Measurements from ENCODE around the gene ADCY6.

The ADCY6 gene

DNA sequence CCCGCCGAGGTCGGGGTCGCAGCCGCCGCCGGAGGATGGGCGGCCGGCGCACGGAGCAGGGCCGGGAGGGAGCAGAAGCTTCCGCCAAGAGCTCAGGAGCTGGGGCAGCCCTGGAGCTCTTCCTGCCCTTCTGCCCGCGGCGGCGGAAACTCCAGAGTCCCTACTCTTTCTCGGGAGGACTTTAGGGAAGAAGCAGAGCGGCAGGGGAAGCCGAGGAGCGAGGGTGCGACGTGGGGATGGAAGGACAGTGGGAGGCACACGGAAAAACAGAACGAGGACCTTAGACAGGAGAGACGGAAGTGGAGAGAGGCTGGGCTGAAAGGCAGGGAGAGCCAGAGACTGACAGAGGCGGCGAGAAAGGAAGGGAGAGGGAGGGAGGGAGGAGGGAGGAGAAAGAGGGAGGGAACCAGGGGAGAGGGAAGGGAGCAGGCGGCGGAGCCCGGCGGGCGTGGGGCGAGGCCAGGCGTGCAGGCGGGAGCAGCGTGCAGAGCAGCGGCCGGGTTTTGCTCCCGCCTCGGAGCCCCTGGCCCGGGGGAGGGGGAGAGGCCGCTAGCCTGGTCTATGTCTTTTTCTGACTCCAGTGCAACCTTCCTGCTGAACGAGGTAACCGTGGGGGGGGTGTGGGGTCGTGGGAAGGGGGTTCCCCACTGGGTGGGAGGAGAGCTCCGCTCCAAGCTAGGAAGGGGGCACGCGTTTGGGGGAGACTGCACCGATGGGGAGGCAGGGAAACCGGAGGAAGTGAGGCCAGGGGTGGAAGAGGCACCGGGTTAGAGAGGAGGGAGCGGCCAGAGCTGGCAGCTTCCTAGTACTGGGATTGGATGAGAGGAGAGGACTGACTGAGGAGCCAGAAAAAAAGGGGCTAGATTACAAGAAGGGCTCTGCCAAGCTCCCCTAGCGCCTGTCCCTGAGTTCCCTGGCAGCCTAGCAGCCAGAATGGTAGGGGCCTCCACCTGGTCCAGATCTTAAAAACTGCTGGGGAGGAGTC, 26.5 kb upstream of the ADCY6 start:
- DNase-seq (ENCODE audit: low spot score): peak; percentile 78

DNA sequence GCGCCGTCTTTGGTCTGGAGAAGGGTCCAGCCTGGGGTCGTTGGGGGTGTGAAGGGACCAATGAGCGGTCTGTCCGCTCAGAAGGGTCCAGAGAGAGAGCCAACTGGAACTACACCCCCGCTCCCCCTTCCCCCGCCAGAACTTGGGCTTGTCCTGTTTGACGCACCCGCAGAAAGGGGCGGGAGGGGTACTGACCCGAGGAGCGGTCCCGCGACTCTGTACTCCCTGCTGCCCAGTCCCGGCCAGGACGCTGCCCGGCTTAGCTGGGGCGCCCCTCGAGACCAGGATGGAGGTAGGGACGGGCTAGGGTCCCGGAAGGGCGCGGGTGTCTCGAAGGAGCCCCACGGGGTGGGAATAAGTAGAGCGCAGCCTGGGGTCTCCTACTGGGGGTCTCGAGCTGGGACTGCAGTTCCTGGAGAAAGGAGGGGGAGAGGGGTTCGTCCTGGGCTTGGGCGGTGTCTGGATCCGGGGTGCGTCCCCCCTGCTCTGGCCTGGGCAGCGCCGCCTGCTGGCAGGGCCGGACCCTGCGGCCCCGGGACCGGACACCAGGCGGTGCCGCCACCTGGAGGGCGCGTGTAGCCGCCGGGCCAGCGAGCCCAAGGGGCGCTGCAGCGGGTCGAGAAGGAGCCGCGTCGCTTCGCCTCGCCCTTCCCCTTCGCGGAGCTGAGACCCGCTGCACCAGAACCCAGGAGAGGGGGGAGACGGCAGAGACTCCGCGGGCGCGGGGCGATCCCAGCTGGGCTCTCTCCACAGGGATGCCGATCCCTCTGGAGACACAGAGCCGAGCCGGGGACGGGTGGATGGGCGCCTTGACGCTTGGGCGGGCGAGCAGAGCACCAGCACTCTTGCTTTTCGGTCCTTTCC, 25.6 kb upstream of the ADCY6 start:
- peak; percentile 88 for DNase-seq (ENCODE audit: low spot score)

DNA sequence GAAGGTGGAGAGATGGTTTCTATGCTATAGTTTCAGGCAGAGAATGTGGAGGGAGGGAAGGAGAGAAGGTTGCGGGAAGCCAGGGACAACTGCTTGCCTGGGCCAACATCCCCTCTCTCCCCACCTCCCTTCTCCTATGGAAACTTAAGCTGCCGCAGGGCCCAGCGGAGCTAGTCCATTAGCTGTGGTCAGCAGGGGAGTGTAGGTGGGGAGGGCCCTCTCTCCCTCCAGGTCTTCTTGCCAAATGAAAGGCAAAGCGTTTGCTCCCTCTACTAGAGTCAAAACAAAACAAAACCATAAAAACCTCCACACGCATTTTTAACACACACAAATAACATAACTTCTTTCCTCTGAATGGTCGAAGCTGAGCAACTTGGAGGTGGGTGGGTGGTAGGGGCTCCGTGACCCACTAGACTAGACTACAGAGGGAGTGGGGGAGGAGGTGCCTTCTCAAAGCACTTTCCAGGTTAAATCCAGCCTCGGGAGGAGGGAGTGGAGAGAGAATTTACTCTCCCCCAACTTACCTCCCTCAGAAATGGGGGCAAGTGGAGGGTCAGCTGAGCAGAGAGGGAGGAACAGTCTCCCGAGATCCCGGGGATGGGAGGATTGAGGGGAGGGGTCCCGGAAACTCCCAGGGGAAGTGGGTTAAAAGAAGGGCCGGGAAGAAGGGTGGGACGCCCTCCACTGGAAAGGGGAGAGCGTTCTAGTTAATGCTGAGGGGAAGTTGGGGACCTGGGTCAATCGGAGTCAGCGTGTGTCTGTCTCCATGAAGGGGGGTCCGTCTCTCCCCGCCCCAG, 24.8 kb upstream of the ADCY6 start:
- DNase-seq (ENCODE audit: low spot score): peak; percentile 72

DNA sequence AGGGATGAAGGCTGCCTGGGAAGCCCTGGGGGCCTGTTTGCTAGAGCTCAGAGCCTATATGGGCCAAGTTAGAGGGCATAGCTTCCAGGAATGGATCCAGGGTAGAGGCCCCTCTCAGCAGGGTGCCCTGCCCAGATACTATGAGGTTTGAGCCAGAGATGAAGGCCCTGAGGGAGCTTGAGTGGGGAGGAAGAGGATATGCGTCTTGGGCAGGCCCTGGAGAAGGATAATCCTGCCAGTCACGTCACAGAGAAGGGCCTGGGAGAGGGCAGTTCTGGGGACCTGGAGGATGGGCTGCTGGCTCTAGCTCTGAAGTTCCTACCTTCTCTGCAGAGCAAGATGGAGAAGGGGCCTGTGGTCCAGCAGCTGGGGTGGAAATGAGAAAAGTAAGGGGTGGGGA, 23.5 kb upstream of the ADCY6 start:
- DNase-seq (ENCODE audit: low spot score): no peak

DNA sequence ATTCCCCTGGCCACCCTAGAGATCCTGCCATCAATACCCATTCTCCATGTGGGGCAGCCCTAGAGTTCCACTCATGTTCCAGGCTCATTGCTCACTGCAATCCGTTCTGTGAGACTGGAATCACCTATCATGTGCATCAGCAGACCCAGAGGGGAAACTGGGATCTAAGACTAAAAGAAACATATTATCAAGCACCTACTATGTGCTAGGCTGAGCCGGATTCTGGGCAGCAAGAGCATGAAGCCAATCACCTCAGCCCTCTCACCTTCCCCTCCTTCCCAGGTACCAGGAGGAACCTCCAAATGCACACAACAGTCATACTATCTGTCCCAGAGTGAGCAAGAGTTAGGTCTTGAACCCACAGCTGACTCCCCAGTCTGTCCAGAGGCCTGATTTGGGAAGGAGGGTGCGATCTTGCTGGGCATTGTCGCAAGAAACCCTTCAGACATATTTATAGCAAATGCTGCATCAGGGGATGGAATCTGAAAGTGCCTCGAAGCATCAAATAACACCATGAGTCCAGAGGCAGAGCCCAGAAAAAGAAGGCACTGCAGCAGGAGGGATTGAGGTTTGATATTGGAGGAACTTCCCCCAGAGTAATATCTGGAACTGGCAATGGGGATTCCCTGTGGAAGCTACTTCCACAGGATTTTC, 22.7 kb upstream of the ADCY6 start:
- no peak for DNase-seq (ENCODE audit: low spot score)

DNA sequence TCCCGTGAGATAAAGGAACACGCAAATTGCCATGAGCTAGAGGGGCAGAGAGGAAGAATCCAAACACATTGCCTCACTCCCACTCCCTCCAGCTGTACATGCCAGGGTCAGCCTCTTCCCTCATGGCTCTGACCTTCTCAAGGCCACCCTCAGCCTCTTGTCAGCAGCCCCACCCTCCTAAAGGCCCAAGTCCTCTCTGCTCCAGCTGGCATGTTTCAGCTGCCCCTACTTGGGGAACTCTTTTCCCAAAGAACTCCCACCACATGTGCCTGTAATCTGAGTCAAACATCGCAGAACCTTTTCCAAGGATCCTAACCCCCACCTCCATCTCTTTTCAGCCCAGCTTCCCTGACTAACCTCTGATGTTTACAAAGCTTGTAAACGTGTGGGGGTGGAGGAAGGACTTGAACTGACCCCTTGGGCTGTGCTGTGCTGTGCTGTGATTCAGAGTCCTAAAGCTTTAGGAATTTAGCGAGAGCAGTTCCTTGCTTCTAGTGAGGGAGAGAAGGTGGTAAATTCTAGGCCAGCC, 22.1 kb upstream of the ADCY6 start:
- DNase-seq (ENCODE audit: low spot score): no peak

DNA sequence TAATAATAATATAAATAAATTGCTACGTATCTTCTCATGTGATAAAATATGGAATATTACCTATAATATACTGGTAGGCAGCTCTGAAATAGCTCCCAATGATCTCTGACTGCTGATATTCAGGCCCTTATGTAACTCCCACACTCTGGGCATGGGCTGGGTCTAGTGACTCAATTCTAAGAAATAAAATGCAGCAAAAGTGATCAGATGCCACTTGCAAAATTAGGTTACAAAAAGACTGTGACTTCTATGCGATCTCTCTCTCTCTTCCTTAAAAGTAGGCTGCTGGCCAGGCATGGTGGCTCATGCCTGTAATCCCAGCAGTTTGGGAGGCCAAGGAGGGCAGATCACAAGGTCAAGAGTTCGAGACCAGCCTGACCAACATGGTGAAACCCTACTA, 19.1 kb upstream of the ADCY6 start:
- DNase-seq (ENCODE audit: low spot score): no peak

DNA sequence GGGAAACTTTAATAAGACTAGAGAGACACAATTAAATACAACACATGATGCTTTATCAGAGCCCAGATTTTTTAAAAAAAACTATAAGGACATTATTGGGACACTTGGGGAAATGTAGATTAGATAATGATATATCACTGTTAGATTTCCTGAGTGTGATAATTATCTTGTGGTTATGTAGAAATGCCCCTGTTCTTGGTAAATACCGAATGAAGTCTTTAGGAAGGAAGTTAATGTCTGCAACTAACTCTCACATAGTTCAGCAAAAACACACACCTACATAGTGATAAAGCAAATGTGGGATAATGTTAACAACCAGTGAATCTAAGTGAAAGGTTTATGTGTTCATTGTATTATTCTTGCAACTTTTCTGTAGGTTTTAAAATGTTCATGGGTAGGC, 14.8 kb upstream of the ADCY6 start:
- DNase-seq (ENCODE audit: low spot score): no peak

DNA sequence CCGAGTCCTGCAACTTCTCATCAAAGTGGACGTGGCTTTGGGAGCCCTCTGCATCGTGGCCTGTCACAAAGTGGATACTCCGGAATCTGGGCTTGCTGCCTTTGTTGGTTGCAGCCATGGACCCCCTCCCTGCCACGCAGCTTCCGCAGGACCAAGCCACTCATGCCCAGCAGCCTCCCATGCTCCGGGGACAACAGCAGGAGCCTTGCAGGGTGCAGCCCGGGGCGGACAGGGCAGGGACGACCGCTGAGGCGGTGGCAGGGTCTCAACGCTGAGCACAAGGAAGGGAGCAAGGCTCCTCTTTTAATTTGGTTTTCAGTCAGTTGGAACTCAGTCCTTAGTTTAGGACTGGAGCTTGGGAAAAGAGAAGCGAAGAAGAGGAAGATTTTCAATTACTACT, 12.1 kb upstream of the ADCY6 start:
- no peak for DNase-seq (ENCODE audit: low spot score)

DNA sequence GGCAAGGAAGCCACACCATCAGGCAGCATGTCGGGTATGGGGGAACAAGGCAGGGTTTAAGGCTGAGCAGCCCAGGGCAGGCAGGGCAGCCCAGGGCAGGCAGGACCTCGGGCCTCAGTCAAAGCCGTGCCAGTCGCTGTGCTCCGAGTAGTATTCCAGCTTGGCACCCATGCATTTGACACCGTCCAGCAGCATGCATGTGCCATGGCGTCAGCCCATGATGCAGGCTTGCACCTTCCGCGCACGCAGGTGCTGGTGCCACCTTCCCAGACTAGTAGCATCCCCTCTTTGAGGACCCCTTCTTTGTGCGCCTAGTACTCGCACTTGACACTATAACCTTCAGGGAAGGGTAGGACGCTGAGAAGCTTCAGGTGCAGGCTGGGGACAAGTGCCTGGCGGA, 11.6 kb upstream of the ADCY6 start:
- no peak for DNase-seq (ENCODE audit: low spot score)

DNA sequence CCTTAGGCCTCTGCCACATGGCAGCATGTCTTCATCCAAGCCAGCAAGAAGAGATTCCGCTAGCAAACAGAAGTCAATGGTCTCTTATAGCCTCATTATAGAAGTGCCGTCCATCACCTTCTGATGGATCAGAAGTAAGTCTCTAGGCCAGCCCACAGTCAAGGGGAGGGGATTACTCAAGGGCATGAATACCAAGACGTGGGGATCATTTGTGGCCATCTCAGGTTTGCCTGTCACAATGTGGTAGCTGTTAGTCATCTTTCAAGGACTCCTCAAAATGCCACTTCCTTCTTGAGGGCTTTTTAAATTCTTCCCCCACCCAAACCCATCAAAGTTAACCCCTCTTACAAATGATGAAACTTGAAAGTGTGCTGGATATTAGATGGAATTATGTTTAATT, 8.1 kb upstream of the ADCY6 start:
- no peak for DNase-seq (ENCODE audit: low spot score)

DNA sequence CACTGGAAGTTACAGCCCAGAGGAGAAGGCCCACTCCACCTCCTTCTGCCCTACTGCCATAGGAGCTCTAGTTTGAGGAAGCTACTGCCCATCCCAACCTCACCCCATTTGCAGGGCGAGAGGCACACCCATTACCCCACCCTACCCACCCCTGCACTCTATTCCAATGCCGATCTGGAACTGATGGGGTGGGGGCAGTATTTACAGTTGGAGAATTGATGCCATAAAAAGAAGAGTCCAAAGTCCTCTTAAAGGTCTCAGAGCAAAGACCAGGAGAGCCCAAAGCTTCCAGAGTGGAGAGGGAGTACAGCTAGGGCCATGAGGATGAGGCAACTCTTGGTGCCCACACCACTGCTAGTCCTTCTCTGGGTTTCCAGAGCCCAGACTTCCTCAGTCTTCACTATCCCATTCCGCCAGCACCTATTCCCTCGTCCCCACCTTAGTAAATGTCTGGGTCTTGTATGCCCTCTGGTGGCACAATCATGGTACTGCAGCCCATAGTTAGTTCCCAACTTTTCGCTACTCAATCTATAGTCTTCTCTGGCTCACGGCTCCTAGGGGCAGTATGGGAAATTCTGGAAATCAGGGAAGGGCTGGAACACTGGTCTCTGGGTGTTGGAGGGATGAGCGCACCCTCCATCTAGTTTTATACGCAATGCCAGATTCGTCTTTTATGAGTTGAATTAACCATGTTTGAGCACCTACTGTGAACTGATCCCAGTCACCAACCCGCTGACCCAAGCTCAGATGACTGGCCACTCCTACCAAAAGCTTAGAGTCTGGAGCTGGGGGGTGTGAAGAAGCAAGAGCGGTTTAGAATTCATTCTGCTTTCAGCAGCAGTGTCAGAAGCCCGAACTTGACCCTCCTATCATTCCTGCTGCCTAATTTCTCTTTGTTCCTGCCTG, 6.9 kb upstream of the ADCY6 start:
- peak; percentile 93 for DNase-seq (ENCODE audit: low spot score)

DNA sequence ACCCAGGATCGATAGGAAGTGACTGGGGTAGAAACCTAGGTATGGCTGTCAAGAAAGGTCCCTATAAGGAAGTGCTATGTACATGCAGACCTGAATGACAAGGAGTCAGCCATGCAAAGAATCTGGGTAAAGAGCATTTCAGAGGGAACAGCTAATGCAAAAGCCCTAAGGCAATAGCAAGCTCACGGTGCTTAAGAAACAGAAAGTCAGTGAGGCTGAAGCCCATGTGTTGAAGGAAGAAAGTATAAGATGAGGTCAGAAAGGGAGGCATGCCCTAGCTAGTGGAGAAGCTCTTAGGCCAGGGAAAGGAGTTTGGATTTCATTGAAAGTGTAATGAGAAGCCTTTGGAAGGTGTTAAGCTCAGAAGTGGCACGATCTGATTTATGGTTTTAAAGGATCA, 6.0 kb upstream of the ADCY6 start:
- DNase-seq (ENCODE audit: low spot score): no peak

DNA sequence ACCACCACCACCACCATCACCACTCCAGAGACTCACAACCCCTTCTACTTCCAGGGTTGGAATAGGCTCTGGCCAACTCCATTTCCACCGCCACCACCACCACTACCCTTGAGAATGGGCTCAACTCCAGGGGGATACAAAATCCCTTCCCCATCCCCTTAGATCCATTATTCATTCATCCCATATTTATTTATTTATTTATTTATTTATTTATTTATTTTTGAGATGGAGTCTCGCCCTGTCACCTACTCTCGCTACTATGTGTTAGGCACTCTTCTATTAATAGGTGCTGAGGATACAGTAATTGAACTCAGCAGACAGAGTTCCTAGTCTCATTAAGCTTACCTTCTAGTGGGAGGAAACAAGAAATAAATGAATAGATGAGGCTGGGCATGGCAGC, 4.8 kb upstream of the ADCY6 start:
- DNase-seq (ENCODE audit: low spot score): no peak

DNA sequence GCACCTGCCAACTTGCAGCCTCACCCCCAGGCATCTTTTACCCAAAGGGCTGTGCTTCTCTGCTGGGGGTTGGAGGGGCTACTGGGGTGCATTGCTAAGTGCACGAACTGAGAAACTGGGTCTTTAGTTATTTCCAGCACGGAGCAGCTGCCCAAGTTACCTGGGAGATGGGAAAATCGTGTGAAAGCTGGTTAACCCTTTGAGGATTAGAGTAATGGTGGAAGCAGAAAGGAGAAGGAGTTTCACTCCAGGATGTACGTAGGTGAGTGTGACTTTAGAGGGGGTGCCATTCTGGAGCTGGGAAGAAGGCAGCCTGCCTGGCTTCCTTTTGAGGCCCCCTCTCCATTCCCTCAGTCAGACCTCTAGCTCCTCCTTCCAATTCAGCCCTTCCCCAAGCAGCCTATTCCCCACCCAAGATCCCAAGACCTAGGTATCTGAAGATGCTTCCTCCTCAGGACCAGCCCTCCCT, 1.0 kb upstream of the ADCY6 start:
- DNase-seq (ENCODE audit: low spot score): no peak

DNA sequence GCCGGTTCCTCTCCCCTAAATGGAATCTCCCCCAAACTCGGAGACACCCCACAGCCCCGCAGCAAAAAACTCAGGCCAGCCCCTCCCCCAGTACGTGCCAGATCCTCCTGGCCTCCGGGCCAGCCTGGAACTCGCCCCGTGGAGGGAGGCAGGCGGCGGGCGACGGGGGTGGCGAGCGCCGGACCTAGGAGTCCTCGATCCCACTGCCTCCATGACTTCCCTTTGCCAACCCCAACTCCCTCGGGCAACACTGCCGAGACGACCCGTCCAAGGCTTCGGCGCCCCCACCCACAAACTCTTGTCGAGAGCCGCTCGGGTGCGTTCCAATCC, 400 bp downstream of the ADCY6 start:
- no peak for DNase-seq (ENCODE audit: low spot score)

DNA sequence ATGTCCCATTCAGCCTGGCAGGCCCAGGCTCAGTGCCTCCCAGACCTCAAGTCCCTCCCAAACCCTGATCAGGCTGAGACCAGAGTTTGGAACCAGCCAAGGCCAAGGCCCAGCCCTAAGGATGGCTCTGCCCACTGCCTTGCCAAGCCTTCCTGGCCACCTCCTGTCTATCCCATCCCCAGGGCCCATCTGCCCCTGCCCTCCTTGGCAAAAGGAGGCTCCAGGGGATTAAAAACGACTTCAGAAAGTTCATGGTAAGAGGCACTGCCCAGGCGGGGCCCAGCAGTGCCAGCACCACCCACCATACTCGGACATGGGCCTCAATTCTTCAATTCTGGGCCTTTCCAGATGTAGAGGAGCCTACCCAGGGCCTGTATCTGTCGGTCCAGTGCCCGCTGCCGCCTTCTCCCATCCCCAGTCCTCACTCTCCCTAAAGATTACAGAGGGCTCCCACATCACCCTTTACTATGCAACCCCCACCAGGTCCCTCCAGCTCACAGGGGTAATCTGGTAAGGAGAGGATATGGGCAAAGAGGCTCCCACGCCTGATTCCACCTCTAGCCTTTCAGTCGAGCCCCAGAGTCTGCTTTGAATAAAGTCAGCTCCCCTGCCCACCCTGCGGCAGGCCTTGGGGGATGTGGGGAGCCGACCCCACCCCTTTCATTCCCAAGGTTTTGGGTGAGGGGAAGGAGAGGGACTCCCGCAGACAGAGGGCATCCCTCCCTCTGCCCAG, 932 bp downstream of the ADCY6 start:
- no peak for DNase-seq (ENCODE audit: low spot score)

DNA sequence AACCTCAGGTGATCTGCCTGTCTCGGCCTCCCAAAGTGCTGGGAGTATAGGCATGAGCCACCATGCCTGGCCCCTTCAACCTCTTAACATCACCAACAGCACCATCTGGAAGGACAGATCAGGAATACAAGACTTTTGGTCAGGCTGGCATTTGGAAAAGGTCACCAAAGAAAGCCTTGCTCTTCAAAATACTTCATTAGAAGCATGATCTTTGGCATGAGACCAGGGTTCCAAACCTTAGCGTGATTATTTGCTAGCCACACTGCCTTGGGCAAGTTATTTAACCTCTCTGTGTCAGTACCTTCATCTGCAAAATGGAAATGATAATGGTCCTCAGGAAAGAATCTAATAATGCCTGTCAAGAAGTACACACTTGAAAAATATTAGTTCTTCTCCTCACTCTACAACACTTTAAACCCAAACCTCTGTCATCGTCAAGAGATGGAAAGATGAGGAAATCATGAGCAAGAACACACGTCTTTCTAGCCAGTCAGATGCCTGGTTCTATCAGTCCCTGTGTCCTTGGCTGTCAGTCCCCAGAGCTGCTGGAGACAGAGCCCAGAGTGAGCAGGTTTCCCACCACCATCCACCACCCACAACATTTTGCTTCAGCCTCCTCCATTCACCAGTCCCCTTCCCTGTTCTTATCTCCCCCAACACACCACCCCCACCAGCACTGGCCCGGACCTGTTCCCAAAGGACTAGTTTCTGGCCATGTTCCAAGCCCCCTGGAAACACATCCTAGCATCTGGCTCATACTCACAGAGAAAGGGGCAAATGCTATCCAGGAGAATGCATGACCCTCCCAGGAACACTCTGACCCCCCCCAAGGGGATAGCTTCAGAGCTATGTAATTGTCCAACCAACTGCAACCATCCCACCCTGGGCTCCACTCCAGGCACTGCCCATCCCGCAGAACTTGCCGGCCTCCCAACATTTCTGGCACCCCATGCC, 2.0 kb downstream of the ADCY6 start:
- DNase-seq (ENCODE audit: low spot score): no peak

DNA sequence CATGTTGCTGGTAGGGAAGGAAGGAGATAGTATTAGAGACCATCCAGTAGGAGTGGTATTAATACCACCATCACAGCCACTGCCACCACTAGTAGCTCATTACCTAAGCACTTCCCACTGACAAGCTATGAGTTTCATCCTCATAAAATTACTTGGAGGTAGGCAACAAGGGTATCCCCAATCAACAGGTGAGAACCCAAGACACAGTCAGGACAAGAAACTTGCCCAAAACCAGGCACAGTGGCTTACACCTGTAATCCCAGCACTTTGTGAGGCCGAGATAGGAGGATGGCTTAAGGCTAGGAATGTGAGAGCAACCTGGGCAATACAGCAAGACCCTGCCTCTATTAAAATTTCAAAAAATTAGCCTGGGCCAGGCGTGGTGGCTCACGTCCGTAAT, 5.5 kb downstream of the ADCY6 start:
- no peak for DNase-seq (ENCODE audit: low spot score)

Measured in iPS-NIHi11 (cell line).